ENCODE data around the gene LRRC26. TPM values are rescaled to one million over a fixed set of nuclear protein-coding genes. Genes with fewer than 3 reads are reported as not detected.

Gene LRRC26
- total and polyA plus RNA-seq, 2 of the 13 experiments (the other 11 are each of a cell fraction or from before 2014, with no cell fraction given), result not detected

GRCh38 chr9:137217276-137218211 is 47.7 kb upstream of the LRRC26 start (continued):
- TF ChIP-seq UBTF (CRISPR knock-in tag; IDR thresholded peaks at IDR 0.05) (peak; percentile 48; the same call in 1 of the 2 replicates), ETV6 (CRISPR knock-in tag; conservative IDR thresholded peaks at IDR 0.05) (no peak), TRIM24 (CRISPR knock-in tag; IDR thresholded peaks at IDR 0.05) (no peak), ZNF660 (CRISPR knock-in tag; IDR thresholded peaks at IDR 0.05; ENCODE audit: borderline replicate concordance, low read depth) (no peak), ZFP1 (CRISPR knock-in tag; IDR thresholded peaks at IDR 0.05) (no peak), ZBTB7A (CRISPR knock-in tag; IDR thresholded peaks at IDR 0.05) (peak; percentile 37; the same call in 1 of the 2 replicates), FIP1L1 (IDR thresholded peaks at IDR 0.05; ENCODE audit: borderline replicate concordance, insufficient read depth, low read depth, low read length) (no peak), CHD2 (IDR thresholded peaks at IDR 0.05; ENCODE audit: low read depth, low read length) (no peak), ZNF770 (CRISPR knock-in tag; IDR thresholded peaks at IDR 0.05) (0 out of 2 replicates have a peak, but pooled peaks have one; percentile 16), ZBTB44 (CRISPR knock-in tag; IDR thresholded peaks at IDR 0.05) (no peak), ZNF138 (CRISPR knock-in tag; IDR thresholded peaks at IDR 0.05; ENCODE audit: low read depth) (no peak; the same call in 1 of the 2 replicates)
- TF ChIP-seq, protein P1, sequence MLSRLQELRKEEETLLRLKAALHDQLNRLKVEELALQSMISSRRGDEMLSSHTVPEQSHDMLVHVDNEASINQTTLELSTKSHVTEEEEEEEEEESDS (CRISPR knock-in tag; IDR thresholded peaks at IDR 0.05; ENCODE audit: borderline replicate concordance), result no peak
- TF ChIP-seq, protein P2, sequence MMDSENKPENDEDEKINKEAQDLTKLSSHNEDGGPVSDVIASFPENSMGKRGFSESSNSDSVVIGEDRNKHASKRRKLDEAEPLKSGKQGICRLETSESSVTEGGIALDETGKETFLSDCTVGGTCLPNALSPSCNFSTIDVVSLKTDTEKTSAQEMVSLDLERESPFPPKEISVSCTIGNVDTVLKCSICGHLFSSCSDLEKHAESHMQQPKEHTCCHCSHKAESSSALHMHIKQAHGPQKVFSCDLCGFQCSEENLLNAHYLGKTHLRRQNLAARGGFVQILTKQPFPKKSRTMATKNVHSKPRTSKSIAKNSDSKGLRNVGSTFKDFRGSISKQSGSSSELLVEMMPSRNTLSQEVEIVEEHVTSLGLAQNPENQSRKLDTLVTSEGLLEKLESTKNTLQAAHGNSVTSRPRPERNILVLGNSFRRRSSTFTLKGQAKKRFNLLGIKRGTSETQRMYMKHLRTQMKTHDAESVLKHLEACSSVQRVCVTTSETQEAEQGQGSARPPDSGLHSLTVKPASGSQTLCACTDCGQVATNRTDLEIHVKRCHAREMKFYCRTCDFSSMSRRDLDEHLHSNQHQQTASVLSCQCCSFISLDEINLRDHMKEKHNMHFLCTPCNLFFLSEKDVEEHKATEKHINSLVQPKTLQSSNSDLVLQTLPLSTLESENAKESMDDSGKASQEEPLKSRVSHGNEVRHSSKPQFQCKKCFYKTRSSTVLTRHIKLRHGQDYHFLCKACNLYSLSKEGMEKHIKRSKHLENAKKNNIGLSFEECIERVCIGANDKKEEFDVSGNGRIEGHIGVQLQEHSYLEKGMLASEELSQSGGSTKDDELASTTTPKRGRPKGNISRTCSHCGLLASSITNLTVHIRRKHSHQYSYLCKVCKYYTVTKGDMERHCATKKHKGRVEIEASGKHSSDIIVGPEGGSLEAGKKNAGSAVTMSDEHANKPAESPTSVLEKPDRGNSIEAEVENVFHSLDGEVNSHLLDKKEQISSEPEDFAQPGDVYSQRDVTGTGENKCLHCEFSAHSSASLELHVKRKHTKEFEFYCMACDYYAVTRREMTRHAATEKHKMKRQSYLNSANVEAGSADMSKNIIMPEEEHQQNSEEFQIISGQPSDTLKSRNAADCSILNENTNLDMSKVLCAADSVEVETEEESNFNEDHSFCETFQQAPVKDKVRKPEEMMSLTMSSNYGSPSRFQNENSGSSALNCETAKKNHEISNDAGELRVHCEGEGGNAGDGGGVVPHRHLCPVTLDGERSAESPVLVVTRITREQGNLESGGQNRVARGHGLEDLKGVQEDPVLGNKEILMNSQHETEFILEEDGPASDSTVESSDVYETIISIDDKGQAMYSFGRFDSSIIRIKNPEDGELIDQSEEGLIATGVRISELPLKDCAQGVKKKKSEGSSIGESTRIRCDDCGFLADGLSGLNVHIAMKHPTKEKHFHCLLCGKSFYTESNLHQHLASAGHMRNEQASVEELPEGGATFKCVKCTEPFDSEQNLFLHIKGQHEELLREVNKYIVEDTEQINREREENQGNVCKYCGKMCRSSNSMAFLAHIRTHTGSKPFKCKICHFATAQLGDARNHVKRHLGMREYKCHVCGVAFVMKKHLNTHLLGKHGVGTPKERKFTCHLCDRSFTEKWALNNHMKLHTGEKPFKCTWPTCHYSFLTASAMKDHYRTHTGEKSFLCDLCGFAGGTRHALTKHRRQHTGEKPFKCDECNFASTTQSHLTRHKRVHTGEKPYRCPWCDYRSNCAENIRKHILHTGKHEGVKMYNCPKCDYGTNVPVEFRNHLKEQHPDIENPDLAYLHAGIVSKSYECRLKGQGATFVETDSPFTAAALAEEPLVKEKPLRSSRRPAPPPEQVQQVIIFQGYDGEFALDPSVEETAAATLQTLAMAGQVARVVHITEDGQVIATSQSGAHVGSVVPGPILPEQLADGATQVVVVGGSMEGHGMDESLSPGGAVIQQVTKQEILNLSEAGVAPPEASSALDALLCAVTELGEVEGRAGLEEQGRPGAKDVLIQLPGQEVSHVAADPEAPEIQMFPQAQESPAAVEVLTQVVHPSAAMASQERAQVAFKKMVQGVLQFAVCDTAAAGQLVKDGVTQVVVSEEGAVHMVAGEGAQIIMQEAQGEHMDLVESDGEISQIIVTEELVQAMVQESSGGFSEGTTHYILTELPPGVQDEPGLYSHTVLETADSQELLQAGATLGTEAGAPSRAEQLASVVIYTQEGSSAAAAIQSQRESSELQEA (CRISPR knock-in tag; IDR thresholded peaks at IDR 0.05; ENCODE audit: not compliant biosample characterization), result no peak

All from HepG2 (cell line).